ENCODE data around the gene SMPDL3B. TPM values are rescaled to one million over a fixed set of nuclear protein-coding genes. Genes with fewer than 3 reads are reported as not detected.

SMPDL3B gene
- total RNA-seq, 1 donor from 2014 or later: not detected

- intact Hi-C loops (cut with micrococcal nuclease): no loop called here
- DNase-seq: no peak
Measured at GRCh38 chr1:27931759-27932158, 3.0 kb upstream of the SMPDL3B start.

GRCh38 chr1:27935721-27936120 is 921 bp downstream of the SMPDL3B start:
- no peaks in the 10 kb centered on the region for H3K36me3 ChIP-seq
- peaks cover 33% of the 10 kb centered on the region for H3K27me3 ChIP-seq (ENCODE audit: low read depth)
- H3K4me3 ChIP-seq: no peak overlapping the region
- H3K27ac ChIP-seq (replicated peaks): no peak overlapping the region
- DNase-seq: no peak
- H3K9me3 ChIP-seq (replicated peaks): no peaks in the 10 kb centered on the region
- intact Hi-C loops (cut with micrococcal nuclease): no loop called here
- no peak for TF ChIP-seq CTCF (IDR thresholded peaks at IDR 0.05; ENCODE audit: borderline replicate concordance)
- peaks cover 12% of the 10 kb centered on the region for H3K4me1 ChIP-seq

More at GRCh38 chr1:27931759-27932158, 3.0 kb upstream of the SMPDL3B start:
- no peak for TF ChIP-seq CTCF (IDR thresholded peaks at IDR 0.05; ENCODE audit: borderline replicate concordance)
- H3K9me3 ChIP-seq (replicated peaks): no peaks in the 10 kb centered on the region
- peaks cover 33% of the 10 kb centered on the region for H3K27me3 ChIP-seq (ENCODE audit: low read depth)
- peaks cover 8% of the 10 kb centered on the region for H3K4me1 ChIP-seq
- H3K4me3 ChIP-seq: no peak overlapping the region
- H3K36me3 ChIP-seq: no peaks in the 10 kb centered on the region
- no peak overlapping the region for H3K27ac ChIP-seq (replicated peaks)

GRCh38 chr1:27936370-27936769 is 1.6 kb downstream of the SMPDL3B start:
- Histone ChIP-seq H3K27me3 (ENCODE audit: low read depth) (peaks cover 33% of the 10 kb centered on the region), H3K4me1 (peaks cover 13% of the 10 kb centered on the region), H3K27ac (replicated peaks) (no peak overlapping the region), H3K36me3 (no peaks in the 10 kb centered on the region), H3K4me3 (no peak overlapping the region), H3K9me3 (replicated peaks) (no peaks in the 10 kb centered on the region)
- intact Hi-C loops (cut with micrococcal nuclease): no loop called here
- TF ChIP-seq CTCF (IDR thresholded peaks at IDR 0.05; ENCODE audit: borderline replicate concordance): no peak
- no peak for DNase-seq

- DNase-seq: no peak
- H3K27me3 ChIP-seq (ENCODE audit: low read depth): peaks cover 33% of the 10 kb centered on the region
- no peaks in the 10 kb centered on the region for H3K36me3 ChIP-seq
- H3K4me1 ChIP-seq: peaks cover 14% of the 10 kb centered on the region
- no peaks in the 10 kb centered on the region for H3K9me3 ChIP-seq (replicated peaks)
- H3K27ac ChIP-seq (replicated peaks): no peak overlapping the region
- no peak overlapping the region for H3K4me3 ChIP-seq
- no peak for TF ChIP-seq CTCF (IDR thresholded peaks at IDR 0.05; ENCODE audit: borderline replicate concordance)
- intact Hi-C loops (cut with micrococcal nuclease): no loop called here
Measured at GRCh38 chr1:27937524-27937836, 2.7 kb downstream of the SMPDL3B start.

- H3K36me3 ChIP-seq: no peaks in the 10 kb centered on the region
- no peaks in the 10 kb centered on the region for H3K9me3 ChIP-seq (replicated peaks)
- no peak overlapping the region for H3K4me3 ChIP-seq
- intact Hi-C loops (cut with micrococcal nuclease): no loop called here
- H3K4me1 ChIP-seq: peaks cover 20% of the 10 kb centered on the region
- TF ChIP-seq CTCF (IDR thresholded peaks at IDR 0.05; ENCODE audit: borderline replicate concordance): no peak
- H3K27ac ChIP-seq (replicated peaks): no peak overlapping the region
- H3K27me3 ChIP-seq (ENCODE audit: low read depth): peaks cover 30% of the 10 kb centered on the region
- no peak for DNase-seq
Measured at GRCh38 chr1:27938488-27938887, 3.7 kb downstream of the SMPDL3B start.

GRCh38 chr1:27940297-27940696 is 5.5 kb downstream of the SMPDL3B start:
- Histone ChIP-seq H3K4me3 (no peak overlapping the region), H3K27me3 (ENCODE audit: low read depth) (peaks cover 12% of the 10 kb centered on the region), H3K4me1 (peaks cover 13% of the 10 kb centered on the region), H3K27ac (replicated peaks) (no peak overlapping the region), H3K36me3 (no peaks in the 10 kb centered on the region), H3K9me3 (replicated peaks) (no peaks in the 10 kb centered on the region)
- DNase-seq: peak; percentile 44
- peak; percentile 51 for TF ChIP-seq CTCF (IDR thresholded peaks at IDR 0.05; ENCODE audit: borderline replicate concordance)
- intact Hi-C loops (cut with micrococcal nuclease): no loop called here
